Hepatic stellate cell (primary cell): ENCODE data around the gene TMEM161A.
"Not testable (repeated sequence)": the region's sequence is repeated elsewhere in the genome, so short reads cannot be mapped to it uniquely, and the experiment has no call there.

Source experiments
- DNase-seq: peaks from one replicate; pipeline ENCODE4 v3.0.0; 2011; ENCODE audit warnings: low spot score

The TMEM161A gene

GRCh38 chr19:19122902-19123301 lies 15.4 kb downstream of the TMEM161A start:
- DNase-seq: no peak

DNA sequence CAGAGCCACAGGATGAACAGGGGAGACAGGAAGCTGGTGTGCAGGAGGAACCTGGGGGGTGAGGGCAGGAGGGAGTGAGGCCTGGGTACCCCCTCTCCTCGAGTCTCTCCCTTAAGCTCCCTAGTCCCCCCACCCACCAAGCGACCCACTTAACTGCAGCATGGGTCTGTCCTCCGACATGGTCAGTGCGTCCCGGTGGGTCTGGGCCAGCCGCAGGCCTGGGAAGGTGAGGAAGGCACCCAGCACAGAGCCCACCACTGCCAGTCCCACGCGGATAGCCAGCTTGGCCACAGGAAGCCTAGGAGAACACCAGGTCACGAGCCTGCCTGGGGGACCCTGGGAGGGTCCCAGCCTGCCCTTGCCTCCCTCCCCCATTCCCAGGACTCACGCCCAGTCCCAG lies 16.9 kb downstream of the TMEM161A start:
- no peak for DNase-seq

- DNase-seq: peak; percentile 35
Measured at GRCh38 chr19:19120308-19121231, 17.7 kb downstream of the TMEM161A start.

DNA sequence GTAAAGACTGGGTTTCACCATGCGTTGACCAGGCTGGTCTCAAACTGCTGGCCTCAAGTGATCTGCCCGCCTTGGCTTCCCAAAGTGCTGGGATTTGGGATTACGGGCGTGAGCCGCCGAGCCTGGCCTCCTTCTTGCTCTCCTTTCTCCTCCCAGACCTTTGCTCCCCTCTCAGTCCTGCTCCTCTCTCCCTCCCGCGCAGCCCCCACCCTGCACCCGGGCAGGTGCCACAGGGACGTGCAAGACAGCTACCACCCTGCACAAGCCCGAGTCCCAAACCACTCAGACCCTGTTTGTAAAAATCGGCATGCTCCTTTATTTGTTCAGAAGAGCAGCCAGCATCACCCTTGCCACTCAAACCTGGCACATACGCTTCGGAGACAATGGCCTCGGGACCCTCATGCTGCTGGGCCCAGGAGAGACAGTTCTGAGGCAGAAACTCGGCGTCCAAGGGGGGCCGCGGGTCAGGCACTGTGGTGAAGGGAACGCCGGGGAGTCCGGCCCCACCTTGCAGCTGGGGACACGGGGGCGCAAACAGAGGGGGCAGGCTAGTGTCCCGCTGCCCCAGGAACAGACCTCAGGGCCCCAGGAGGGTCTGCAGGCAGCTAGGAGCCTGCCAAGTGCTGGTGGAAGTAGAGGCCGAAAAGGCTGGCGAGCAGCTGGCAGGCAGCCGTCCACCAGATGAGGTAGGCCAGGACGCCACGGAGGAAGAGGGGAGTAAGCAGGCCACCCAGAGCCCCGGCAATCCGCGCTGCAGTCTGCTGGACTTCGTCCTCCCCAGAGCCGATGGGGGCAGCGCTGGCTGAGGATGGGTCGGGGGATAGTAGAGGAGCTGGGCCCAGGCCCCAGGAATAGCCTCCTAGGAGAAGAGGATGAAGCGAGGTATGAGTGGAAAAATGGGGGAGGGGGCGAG lies 18.7 kb downstream of the TMEM161A start:
- DNase-seq: no peak

DNA sequence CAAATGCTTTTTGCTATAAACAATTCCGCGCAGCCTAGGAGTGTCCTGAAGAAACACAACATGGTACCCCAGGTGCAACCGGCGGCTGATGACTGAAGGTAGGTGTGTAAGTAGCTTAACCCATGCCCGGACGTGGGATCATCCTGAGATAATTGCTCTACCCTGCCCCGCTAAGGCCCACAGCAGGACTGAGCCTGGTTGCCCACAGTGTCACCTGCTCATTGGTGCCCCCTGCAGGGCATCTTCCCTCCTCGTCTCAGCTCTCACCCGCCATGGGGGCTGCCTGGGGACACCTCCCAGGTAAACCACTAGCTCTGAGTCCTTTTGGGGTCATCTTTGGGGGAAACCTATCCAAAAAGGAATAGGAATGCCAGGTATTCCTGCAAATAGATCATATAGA lies 22.3 kb downstream of the TMEM161A start:
- DNase-seq: peak; percentile 45

DNA sequence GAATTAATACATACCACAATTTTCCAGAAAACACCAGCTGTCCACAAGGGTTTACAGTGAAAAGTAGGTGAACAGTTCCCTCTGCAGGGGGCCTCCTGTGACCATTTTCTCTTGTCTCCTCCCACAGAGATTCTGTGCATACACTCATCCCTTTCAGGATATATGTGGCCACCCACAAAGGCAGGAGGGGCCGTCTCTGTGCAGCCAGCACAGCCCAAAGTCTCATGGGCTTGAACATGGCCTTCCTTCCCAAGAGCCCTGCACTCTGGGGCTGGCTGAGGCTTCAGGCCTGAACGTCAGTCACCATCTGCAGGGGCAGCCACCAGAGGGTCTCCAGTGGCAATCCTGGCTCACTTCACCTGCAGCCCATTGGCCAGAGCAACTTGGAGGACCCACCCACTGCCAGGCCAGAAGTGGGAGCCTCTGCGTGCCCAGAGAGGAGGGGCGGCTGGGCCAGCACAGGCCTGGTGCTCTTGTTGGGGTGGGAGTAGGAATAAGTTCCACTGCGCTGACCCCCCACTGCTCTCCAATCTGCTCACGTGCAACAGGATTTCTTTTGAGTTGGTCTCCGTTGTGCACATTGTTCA lies 25.1 kb downstream of the TMEM161A start:
- peak; percentile 50 for DNase-seq

DNA sequence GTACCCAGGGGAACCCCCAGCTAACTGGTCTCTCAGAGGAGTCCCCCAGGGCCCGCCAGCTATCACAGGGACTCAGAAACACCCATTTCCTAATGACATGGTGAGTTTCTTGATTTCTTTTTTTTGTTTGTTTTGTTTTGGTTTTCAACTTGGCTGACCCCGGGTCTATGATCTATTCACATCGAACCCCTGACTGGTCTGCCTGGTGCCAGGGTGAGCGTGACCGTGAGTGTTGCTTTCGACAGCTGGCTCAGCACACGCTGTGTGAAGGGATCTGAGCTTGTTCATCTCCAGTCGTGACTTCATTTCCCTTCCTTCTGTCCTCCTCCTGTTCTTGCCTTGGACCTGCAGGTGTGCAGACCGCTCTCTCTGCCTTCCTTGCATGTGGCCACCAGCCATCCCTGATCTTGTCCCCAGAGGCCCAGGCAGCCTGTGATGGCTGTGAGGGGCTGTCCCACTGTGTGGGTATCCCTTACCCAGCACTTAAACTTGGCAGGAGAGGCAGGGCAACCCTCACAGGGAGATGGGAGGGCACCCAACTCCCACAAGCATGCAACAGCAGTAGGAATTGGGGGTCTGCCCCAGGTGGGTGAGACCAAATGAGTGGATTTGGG lies 26.2 kb downstream of the TMEM161A start:
- no peak for DNase-seq

DNA sequence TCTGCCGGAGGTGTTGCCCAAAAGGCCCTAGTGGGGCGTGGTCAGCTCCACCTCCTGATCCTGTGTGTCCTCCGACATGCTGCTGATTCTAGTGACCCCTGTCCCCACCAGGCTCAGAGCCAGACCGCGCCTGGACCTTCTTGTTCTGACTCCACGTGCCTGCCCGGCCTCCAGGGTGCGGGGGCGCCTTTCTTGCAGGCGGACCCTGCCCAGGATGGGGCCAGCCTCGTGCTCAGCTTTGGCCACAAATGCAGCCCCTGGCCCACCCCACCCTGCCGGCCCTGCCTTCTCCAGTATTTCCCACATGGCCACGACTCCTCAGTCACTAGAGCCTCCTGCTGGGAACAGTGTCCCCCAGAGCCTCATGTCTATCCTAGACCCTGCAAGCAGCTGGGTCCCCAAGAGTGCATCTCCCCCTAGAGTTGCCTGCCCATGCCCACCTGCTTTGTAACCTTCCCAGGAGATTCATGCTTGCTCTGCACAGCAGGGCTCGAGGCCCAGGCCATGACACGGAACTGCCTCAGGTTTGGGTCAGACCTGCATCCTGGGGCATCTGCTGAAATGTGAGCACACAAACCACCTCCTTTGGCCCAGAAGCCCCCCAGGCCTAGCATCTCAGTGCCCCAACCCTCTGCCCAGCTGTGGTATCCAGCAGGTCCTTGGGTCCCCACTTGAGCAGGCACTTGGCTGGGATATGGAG lies 27.0 kb downstream of the TMEM161A start:
- DNase-seq: no peak

DNA sequence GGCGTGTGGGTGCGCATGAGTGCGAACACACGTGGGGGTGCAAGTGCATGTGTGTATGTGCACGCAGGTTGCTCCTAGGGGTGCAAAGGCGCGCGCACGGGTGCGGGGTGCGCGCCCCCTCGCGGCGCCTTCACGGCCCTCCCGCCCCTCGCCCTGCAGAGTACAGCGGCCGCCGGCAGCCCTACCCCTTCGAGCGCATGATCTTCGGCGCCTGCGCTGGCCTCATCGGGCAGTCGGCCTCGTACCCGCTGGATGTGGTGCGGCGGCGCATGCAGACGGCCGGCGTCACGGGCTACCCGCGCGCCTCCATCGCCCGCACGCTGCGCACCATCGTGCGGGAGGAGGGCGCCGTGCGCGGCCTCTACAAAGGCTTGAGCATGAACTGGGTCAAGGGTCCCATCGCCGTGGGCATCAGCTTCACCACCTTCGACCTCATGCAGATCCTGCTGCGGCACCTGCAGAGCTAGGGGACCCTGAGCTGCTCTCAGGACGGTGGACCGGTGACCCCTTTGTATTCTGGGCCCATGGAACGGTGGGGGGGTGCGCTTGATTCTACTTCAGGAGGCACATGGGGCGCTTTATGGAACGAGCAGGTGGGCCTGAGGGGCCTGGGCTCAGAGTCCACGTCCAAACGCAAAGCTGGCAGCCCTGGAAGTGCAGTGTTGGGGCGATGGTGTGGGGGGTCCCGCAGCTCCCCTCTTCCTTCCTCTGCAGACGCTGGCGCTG lies 27.7 kb downstream of the TMEM161A start:
- DNase-seq: no peak

- DNase-seq: no peak
Measured at GRCh38 chr19:19109601-19110000, 28.7 kb downstream of the TMEM161A start.

GRCh38 chr19:19107654-19108053 lies 30.6 kb downstream of the TMEM161A start:
- DNase-seq: no peak

- not testable (repeated sequence) for DNase-seq
Measured at GRCh38 chr19:19106938-19107337, 31.3 kb downstream of the TMEM161A start.

DNA sequence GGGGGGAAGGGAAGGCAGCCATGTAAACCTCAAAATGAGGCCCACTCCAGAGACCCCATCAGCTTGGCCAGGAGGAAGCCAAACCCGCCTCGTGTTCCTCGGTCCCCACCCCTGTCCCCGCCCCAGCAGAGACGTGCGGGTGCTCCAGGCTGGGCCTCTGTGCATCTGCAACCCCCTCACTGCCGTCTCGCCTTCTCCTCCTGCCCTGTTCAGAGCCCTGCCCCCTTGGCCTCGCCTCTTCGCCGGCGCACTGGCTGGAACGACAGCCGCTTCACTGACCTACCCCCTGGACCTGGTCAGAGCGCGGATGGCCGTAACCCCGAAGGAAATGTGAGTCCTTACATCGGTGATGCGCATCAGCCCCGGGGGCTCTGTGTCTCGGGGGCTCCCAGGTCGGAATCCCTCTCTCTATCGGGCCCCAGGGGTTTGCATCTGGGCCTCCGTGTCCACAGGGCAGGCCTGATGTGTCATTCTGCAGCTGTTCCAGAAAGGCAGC lies 32.2 kb downstream of the TMEM161A start:
- DNase-seq: no peak

- peak; percentile 38 for DNase-seq
Measured at GRCh38 chr19:19105365-19106055, 32.8 kb downstream of the TMEM161A start.

GRCh38 chr19:19103167-19103566 lies 35.1 kb downstream of the TMEM161A start:
- no peak for DNase-seq

DNA sequence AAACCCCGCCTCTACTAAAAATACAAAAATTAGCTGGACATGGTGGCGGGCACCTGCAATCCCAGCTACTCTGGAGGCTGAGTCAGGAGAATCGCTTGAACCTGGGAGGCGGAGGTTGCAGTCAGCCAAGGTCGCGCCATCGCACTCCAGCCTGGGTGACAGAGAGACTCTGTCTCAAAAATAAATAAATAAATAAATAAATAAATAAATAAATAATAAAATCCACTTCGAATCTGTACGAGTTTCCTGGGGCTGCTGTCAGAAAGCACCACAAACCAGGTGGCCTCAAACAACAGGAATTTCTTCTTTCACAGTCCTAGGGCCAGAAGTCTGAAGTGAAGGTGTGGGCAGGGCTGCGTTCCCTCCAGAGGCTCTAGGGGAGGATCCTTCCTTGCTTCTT lies 35.7 kb downstream of the TMEM161A start:
- DNase-seq: not testable (repeated sequence)

DNA sequence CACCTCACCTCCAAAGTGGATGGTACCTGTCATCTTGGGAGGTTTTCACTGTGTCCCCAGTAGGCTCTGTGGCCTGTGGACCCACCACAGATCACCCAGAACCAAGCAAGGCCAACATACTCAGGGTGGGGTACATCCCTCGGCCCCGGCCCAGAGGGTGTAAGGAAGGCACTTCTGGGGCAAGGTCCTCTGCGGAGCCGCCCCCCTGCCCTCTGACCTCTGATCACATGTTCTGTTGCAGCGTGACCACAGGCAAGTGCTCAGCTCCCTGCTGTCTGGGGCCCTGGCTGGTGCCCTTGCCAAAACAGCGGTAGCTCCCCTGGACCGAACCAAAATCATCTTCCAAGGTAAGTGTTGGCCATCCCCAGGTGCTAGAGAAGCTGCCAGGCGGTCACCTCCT lies 36.7 kb downstream of the TMEM161A start:
- no peak for DNase-seq

- no peak for DNase-seq
Measured at GRCh38 chr19:19098703-19099632, 39.3 kb downstream of the TMEM161A start.
